Pancreas (tissue), 10 donors: Measurements from ENCODE around the gene KCNK18. TPM values are rescaled to one million over a fixed set of nuclear protein-coding genes. Genes with fewer than 3 reads are reported as not detected.

Experiments used
- ATAC-seq, 4 donors: fragments of 200-7000 bp; cut with Tn5 transposase; one replicate each; pipeline versions ENCODE4 v1.8.0 to v1.9.1; 2020; ENCODE audit warnings: mild to moderate bottlenecking in 4 of 4, moderate library complexity in 4 of 4
- DNase-seq, 6 donors: peaks; one replicate each; pipeline ENCODE4 v3.0.0-alpha.2; 2020
- FAIRE-seq: peaks from 2 replicates; lab custom pipeline; 2012; peaks lifted over from hg19 to GRCh38; lab: Jason Lieb, UNC
- H3K27ac ChIP-seq, 4 donors: fragments of 200-600 bp; sonication (generic); 1 replicate in 3 of 4; 2 replicates in 1 of 4; pipeline versions ENCODE4 v1.5.0 to v1.8.0; 2020
- H3K27me3 ChIP-seq, 4 donors: fragments of 200-600 bp; one replicate each; pipeline ENCODE4 v1.8.0; 2021
- H3K36me3 ChIP-seq, 3 donors: fragments of 200-600 bp; sonication (generic) in 1 of 3; one replicate each; pipeline versions ENCODE4 v1.5.0 to v1.8.0; 2020 to 2021
- H3K4me1 ChIP-seq, 3 donors: fragments of 200-600 bp; one replicate each; pipeline ENCODE4 v1.8.0; 2021
- H3K4me3 ChIP-seq, 4 donors: fragments of 200-600 bp; sonication (generic) in 2 of 4; one replicate each; pipeline versions ENCODE4 v1.5.0 to v1.8.0; 2020 to 2021
- H3K9me3 ChIP-seq, 4 donors: fragments of 200-600 bp; one replicate each; pipeline ENCODE4 v1.8.0; 2021
- CTCF ChIP-seq, 4 donors: fragments of 200-600 bp; sonication (generic) in 3 of 4; IDR thresholded peaks; one replicate each; pipeline versions ENCODE4 v1.5.0 to v1.8.0; 2021; ENCODE audit warnings: antibody characterized with exemption in 4 of 4
- WGBS, 2 donors: extraction: QIAGEN DNeasy Blood & Tissue Kit; methylation state at CpG; one replicate each; pipeline ENCODE4 v1.1.7; 2013; 5-methylcytosine and 5-hydroxymethylcytosine counted together
- intact Hi-C, 3 donors: fragments of 100-400 bp; cut with DNase I; formaldehyde crosslinking; loops; one replicate each; pipeline versions ENCODE4 v1.11.1 to v1.14.2; 2022
- polyA plus RNA-seq, 2 donors: library from polyadenylated mRNA; stranded (reverse); fragments of 200-250 nt; gene quantifications; one replicate each; pipeline ENCODE4 v1.2.3, GENCODE V29; 2013
- total RNA-seq, 6 donors: library from RNA; stranded (reverse); fragmentation: NEBNext Ultra II Directional in 4 of 6; extraction: Animal tissue kit (Norgen Biotek cat#: 25700) in 4 of 6; gene quantifications; one replicate each; pipeline versions ENCODE4 v1.2.1 to v1.2.4, GENCODE V29; 2021 to 2023
- donor health status: healthy with polysubstance abuse.
- donor health status: DM: no; HTN: no; CAD: no; lungs with moderate emphysema.
- donor health status: DM: no; HTN: no; CAD: no.
- donor health status: control.
- donor health status: control.
- donor health status: Bipolar disorder and iron deficiency.
- donor health status: DM: yes; HTN: yes; CAD: no.
- donor health status: DM: no; HTN: no; CAD: no.
- donor health status: DM: no; HTN: no; CAD: no.
- donor health status: DM: yes; HTN: yes; CAD: no.

KCNK18 gene
- total and polyA plus RNA-seq, 8 donors: not detected

GRCh38 chr10:117160567-117160966 is 36.7 kb upstream of the KCNK18 start:
- no peak overlapping the region for H3K4me3 ChIP-seq
- WGBS, 2 donors: 20 to 27% methylated on average over 5 of the region's 5 CpGs
- ATAC-seq (no peak), FAIRE-seq (no peak), DNase-seq (no peak)
- H3K4me1 ChIP-seq: peaks cover 0 to 12% (median 7%) of the 10 kb centered on the region in 3 donors
- H3K9me3 ChIP-seq: no peaks in the 10 kb centered on the region
- no peak for TF ChIP-seq CTCF (IDR thresholded peaks at IDR 0.05)
- no peak overlapping the region for H3K27ac ChIP-seq
- peaks cover 8 to 65% (median 19%) of the 10 kb centered on the region in 4 donors for H3K27me3 ChIP-seq
- no peaks in the 10 kb centered on the region for H3K36me3 ChIP-seq
- intact Hi-C loops: no loop called here

DNA sequence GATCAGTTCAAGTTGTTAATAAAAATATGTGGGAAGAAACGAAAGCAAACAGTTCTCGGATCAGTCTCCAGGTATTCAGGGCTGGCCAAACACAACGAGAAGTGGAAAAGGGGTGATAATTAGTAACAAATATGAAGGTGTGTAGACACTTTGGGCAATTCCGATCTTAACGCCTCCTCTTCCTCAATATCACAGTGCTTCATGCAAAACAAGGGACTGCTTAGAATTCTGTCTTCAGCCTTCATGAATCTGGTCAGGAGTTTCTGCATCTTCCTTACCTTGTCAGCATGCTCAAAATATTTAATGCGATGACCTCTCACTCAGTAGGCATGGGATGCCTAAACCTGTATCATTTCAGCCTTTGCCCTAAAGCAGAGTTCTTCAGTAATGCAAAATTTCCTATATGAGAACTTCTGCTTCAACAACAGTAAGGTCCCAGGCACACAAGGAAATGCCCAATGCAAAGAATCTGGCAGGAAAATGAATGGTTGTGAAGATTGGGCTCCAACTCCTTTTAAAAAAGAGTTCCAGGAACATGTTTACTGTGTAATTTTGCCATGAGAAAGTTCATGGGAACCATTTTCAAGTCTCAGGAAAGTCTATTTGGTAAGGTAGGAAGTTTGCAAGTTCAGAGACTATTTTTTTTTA is 35.8 kb upstream of the KCNK18 start:
- no peaks in the 10 kb centered on the region for H3K36me3 ChIP-seq
- peaks cover 8 to 65% (median 19%) of the 10 kb centered on the region in 4 donors for H3K27me3 ChIP-seq
- no peak overlapping the region for H3K27ac ChIP-seq
- DNase-seq (no peak), FAIRE-seq (no peak), ATAC-seq (no peak)
- intact Hi-C loops: no loop called here
- H3K4me3 ChIP-seq: no peak overlapping the region
- peaks cover 0 to 16% (median 7%) of the 10 kb centered on the region in 3 donors for H3K4me1 ChIP-seq
- WGBS, 2 donors: 19 to 31% methylated on average over 6 of the region's 6 CpGs
- no peak for TF ChIP-seq CTCF (IDR thresholded peaks at IDR 0.05)
- no peaks in the 10 kb centered on the region for H3K9me3 ChIP-seq

DNA sequence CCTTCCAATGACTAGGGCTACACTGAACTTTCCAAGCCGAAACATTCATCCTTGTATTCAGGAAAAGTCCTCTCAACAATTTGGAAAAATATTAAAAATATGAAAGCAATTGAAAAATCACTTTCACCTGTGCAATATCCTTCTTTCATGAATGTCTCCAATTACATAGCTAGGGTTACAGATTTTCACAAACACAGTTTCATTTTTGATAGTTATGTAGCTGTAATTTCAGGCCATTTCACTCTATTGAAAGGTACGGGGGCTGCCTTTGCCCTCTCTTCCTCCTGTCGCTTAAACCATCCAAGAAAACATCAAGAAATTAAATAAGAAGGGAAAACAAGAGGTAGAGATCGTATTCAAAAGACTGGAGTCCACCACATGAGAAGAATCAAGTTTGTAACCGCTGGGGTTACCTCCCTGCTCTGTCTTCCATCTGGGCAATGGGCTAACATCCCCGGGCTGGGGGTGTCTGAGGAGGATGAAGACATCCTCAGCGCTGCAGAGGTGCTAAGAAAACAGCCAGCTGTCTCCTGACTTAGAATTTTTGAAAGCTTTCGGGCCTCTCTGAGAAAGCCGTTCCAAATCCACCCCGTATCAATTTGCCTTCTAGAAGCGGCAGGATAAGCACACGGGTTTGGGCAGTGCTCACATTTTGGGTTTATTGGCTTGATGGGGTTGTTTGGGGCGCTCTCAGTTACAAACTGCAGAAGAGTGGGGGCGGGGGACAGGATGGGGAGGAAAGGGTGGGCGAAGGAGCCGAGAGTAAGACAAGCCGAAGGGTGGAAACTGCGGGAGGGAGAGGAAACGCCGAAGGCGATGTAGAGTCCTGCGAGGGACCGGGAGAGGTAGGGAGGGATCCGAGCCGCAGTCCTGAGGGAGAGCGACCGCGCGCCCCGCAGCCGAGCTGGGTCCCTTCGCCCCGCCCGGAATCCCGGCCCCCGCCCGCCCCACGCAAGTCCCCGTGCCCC is 34.9 kb upstream of the KCNK18 start:
- no peak for TF ChIP-seq CTCF (IDR thresholded peaks at IDR 0.05)
- 8 to 9% methylated on average over 32 to 39 of the region's 39 CpGs for WGBS, 2 donors
- H3K27me3 ChIP-seq: peaks cover 8 to 64% (median 19%) of the 10 kb centered on the region in 4 donors
- no peaks in the 10 kb centered on the region for H3K36me3 ChIP-seq
- FAIRE-seq: no peak
- H3K9me3 ChIP-seq: no peaks in the 10 kb centered on the region
- peak overlapping the region in 2 of 4 donors; percentile 14 to 45 for H3K4me3 ChIP-seq
- peaks cover 0 to 16% (median 7%) of the 10 kb centered on the region in 3 donors for H3K4me1 ChIP-seq
- intact Hi-C loops: no loop called here
- peak in 3 of 4 donors; percentile 22 to 49 (median 25) for ATAC-seq
- DNase-seq: no peak
- H3K27ac ChIP-seq: no peak overlapping the region

DNA sequence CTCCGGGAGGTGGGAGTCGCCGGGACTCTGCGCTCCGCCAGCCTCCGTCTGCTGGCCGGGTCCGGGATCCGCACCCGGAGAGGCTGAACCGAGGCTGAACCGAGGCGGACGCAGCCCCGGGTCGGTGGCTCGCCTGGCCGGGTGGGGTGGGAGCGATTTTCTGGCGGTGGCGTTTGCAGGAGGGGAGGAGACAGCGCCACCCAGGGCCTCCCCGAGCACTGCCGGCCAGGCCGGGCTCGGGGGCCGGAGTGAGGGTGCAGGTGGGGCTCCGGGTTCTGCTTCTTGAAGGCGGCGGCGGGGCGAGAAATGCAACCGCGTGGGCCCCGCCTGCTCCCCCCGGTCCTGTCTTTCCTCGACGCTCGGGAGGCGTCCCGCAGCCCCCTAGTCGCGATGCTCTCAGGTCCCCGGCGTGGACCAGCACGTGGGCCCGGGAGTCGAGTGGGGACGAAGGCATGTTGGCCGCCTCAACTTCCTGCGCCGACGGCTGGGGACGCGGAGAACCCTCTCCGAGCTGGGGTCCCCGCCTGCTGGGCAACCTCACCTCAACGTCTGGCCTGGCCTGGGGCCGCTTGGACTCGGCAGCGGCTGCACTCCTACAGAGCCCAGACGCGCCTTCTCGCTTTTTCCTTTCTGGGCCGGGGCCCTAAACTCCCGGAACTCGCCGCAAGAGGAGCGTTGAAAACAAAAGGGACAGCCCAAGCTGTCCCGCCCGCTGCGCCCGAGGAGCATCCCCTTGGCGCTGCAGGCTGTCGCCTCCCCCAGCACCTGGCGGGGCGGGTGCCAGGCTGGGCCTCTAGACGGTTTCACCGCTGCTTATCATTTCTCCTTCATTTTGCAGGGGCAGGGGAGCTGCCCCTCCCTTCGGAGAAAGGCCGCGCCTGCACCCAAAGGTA is 34.0 kb upstream of the KCNK18 start:
- ATAC-seq (peak in 3 of 4 donors; percentile 19 to 43 (median 33)), FAIRE-seq (no peak), DNase-seq (peak in 2 of 6 donors; percentile 72 to 73)
- peaks cover 0 to 19% (median 12%) of the 10 kb centered on the region in 3 donors for H3K4me1 ChIP-seq
- WGBS, 2 donors: 8 to 9% methylated on average over 66 to 82 of the region's 82 CpGs
- H3K4me3 ChIP-seq: peak overlapping the region in 2 of 4 donors; percentile 14 to 45
- H3K9me3 ChIP-seq: no peaks in the 10 kb centered on the region
- no peaks in the 10 kb centered on the region for H3K36me3 ChIP-seq
- H3K27ac ChIP-seq: no peak overlapping the region
- TF ChIP-seq CTCF (IDR thresholded peaks at IDR 0.05): no peak
- intact Hi-C loops: no loop called here
- peaks cover 14 to 67% (median 19%) of the 10 kb centered on the region in 4 donors for H3K27me3 ChIP-seq
